ENCODE results near the gene MATK.

The MATK gene

DNA sequence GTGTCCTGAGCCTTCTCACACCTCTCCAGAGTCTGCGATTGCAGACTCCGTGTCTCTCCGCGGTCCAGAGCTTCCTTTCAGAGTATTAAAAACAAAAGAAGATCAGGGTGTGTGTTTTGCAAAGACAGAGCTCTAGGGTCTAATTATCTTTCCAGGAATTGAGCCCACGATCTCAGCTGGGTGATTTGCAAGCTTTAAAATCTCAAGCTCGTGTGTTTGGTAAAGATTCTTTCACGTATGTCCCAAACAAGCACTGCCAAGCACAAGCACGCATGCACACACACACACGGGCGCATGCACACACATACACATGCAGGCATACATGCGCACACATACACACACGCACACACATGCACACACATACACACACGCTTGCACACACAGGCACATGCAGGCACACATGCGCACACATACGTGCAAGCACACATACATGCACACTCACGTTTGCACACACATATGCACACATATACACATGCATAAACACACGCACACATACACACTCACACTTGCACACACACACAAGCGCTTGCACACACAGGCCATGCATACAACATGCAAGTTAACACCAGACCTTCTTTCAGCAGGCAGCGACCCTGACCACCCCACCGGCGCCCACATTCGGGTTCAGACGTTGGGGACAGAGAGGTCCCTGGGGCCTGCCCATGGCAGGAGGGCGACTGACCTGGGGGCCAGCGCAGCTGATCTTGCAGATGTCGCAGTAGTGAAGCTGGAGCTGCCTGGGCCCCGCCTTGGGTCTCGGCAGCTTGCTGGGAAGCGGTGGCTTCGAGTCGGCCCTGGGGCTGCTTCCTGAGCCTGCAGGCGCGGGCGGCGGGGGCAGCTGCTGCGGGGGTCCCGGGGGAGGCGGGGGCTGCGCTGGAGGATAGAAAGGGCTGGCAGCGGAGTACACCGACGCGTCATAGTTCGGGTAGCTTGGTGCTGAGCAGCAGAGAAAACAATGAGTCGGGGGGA, 44.7 kb upstream of the MATK start:
- H3K4me3 ChIP-seq, result no peak overlapping the region
- no peak overlapping the region for H3K27ac ChIP-seq
- no peak for DNase-seq (ENCODE audit: low spot score)
- TF ChIP-seq, protein P1, sequence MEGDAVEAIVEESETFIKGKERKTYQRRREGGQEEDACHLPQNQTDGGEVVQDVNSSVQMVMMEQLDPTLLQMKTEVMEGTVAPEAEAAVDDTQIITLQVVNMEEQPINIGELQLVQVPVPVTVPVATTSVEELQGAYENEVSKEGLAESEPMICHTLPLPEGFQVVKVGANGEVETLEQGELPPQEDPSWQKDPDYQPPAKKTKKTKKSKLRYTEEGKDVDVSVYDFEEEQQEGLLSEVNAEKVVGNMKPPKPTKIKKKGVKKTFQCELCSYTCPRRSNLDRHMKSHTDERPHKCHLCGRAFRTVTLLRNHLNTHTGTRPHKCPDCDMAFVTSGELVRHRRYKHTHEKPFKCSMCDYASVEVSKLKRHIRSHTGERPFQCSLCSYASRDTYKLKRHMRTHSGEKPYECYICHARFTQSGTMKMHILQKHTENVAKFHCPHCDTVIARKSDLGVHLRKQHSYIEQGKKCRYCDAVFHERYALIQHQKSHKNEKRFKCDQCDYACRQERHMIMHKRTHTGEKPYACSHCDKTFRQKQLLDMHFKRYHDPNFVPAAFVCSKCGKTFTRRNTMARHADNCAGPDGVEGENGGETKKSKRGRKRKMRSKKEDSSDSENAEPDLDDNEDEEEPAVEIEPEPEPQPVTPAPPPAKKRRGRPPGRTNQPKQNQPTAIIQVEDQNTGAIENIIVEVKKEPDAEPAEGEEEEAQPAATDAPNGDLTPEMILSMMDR (IDR thresholded peaks at IDR 0.05), result no peak

DNA sequence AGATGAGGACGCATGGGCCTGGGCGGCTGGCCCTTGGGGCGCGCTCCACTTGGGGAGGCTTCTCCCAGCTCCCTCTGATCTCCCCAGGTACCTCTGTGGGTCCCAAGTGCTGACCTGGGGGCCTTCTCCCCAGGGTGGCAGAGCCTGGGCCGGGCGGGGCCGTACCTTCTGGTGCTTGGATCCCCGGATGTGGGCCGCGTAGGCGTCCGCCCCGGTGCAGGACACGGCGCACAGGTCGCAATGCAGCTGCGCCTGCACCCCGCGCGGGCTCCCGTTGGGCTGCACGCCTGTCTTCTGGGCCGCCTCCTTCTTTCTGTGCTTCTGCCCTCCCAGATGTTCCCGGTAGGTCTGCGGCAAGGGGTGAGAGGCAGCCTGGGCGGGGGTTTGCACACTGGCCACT, 41.1 kb upstream of the MATK start:
- no peak overlapping the region for H3K4me3 ChIP-seq
- no peak for DNase-seq (ENCODE audit: low spot score)
- no peak overlapping the region for H3K27ac ChIP-seq
- TF ChIP-seq, protein P1 (IDR thresholded peaks at IDR 0.05), result no peak

DNA sequence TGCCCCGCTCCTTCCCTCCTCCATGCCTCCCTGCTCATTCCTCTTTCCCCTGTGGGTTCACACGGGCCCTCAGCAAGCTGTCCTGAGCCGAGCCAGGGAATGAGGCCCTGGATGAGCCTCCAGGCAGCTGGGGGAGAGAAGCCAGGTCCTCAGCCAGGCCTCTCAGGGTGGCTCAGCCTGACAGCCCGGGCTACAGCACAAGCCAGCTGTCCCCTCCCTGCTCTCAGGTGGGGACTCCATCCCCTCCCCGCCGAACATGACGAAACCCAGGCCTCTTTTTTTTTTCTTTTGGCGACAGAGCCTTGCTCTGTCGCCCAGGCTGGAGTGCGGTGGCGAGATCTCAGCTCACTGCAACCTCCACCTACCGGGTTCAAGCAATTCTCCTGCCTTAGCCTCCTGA, 40.0 kb upstream of the MATK start:
- Histone ChIP-seq H3K4me3 (no peak overlapping the region), H3K27ac (no peak overlapping the region)
- TF ChIP-seq, protein P1 (IDR thresholded peaks at IDR 0.05), result no peak
- no peak for DNase-seq (ENCODE audit: low spot score)

DNA sequence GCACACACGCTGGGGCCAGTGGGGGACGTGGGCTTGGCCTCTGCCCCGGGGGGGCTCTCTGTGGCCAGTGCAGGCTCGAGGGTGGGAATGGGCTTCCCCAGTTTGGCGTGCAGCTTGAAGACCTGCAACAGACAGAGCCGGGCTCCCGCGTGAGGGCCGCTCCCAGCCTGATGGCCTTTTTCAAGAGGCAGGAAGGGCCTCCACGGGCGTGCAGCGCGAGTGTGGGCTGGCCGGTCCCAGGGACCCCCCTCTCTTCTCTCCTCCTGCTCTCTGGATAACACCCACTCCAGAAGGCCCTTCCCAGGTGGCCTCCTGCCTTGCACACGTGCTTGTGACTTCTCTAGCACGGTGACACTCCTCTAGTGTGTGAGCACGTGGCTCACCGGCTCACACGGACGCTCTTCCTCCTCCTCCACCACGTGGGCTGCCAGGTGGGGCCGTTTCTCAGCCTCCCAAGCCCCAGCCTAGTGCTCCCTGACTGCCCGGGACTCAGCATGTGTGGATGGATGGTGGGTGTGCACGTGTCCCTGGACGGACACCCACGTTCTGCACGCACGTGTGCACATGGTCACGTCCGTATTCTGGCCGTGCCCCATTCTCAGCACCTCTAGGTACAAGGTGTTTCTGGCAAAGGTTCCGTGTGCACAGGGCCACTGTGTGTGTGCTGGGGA, 39.2 kb upstream of the MATK start:
- DNase-seq (ENCODE audit: low spot score), result no peak
- H3K4me3 ChIP-seq, result no peak overlapping the region
- H3K27ac ChIP-seq, result no peak overlapping the region
- TF ChIP-seq, protein P1 (IDR thresholded peaks at IDR 0.05), result no peak

DNA sequence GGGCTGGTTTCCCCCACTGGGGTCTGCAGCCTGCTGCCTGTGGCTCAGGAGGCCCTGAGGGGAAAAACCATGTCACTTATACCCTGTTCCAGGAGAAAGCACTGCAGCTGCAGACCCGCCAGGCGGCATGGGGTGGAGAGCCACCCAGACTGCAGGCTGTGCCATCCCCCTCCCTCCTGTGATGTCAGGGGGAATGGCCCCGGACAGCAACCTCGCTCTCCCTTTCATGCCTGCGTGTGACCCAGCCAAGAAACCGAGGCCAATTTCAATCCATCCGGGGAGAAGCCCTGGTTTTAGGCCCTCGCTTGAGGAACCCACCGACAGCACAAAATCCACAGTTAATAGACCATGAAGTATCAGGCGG, 37.2 kb upstream of the MATK start:
- H3K4me3 ChIP-seq, result no peak overlapping the region
- TF ChIP-seq, protein P1 (IDR thresholded peaks at IDR 0.05), result no peak
- no peak overlapping the region for H3K27ac ChIP-seq
- no peak for DNase-seq (ENCODE audit: low spot score)

DNA sequence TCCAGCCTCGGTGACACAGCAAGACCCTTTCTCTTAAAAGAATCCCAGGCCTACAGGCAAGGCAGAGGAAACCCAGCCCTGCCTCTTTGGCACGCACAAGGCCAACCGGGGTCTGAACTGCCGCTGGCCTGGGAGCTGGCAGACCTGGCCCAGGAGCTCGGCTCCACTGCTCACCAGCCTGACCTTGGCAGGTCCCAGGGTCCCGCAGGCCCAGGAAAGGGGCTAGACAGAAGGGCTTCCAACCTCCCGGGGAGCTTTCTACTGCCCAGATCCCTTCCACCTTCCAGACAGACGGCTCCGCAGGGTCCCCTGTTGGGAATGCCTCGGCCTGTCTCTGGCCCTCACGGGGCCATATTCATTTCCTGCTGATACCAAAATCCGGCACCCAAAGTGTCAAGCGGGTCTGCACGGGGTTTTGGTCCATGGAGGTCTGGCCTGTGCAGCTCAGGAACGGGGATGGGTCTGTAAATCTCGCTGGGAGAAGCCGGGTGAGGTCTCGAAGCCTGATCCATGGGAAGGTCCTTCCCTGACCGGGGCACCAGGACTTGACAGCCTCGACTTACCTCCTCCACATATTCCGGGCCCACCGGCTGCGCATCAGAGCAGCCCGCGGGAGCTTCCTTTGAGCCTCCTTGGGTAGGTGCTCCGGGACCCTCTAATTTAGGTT, 36.6 kb upstream of the MATK start:
- Histone ChIP-seq H3K27ac (no peak overlapping the region), H3K4me3 (no peak overlapping the region)
- TF ChIP-seq, protein P1 (IDR thresholded peaks at IDR 0.05), result no peak
- no peak for DNase-seq (ENCODE audit: low spot score)
